Fibroblast of mammary gland (primary cell): ENCODE data around the gene LYRM1.
A peak's percentile ranks its signal among the peaks of the same experiment; 100 is the strongest.

ENCODE experiments used
- DNase-seq: peaks from one replicate; pipeline ENCODE4 v3.0.0-alpha.2; 2010; ENCODE audit warnings: low read depth
- H3K4me3 ChIP-seq: 2 replicates; pipeline ENCODE4 v1.5.1; 2011; ENCODE audit warnings: low read depth, mild to moderate bottlenecking, low read length, moderate library complexity; ENCODE audit not compliant: control insufficient read depth
- TF ChIP-seq, protein P1 (sequence below): conservative IDR thresholded peaks from 2 replicates; pipeline ENCODE4 v1.5.1; 2011; ENCODE audit warnings: low read depth, low read length, inconsistent platforms; ENCODE audit not compliant: control insufficient read depth, insufficient read depth

The LYRM1 gene

DNA sequence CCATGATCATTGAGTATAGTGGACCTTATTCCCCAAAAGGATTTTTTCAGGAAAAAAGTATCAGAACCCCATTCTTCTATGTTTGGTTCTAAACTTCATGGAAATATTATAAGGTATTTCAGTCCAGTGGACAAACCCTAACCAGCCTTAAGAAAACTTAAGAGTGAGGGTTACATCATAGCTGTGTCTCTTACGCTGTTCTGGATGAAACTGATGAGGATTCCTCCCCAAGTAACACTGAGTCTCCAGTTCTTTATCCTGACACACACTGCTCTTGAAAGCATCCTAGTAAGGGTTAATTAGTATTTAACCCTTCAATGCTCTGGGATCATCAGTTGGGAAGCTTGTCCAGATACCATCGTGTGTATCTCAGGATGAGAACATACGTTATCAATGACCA, 5.0 kb downstream of the LYRM1 start:
- H3K4me3 ChIP-seq: no peak overlapping the region
- peak; percentile 55 for DNase-seq
- TF ChIP-seq, protein P1, sequence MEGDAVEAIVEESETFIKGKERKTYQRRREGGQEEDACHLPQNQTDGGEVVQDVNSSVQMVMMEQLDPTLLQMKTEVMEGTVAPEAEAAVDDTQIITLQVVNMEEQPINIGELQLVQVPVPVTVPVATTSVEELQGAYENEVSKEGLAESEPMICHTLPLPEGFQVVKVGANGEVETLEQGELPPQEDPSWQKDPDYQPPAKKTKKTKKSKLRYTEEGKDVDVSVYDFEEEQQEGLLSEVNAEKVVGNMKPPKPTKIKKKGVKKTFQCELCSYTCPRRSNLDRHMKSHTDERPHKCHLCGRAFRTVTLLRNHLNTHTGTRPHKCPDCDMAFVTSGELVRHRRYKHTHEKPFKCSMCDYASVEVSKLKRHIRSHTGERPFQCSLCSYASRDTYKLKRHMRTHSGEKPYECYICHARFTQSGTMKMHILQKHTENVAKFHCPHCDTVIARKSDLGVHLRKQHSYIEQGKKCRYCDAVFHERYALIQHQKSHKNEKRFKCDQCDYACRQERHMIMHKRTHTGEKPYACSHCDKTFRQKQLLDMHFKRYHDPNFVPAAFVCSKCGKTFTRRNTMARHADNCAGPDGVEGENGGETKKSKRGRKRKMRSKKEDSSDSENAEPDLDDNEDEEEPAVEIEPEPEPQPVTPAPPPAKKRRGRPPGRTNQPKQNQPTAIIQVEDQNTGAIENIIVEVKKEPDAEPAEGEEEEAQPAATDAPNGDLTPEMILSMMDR: no peak

DNA sequence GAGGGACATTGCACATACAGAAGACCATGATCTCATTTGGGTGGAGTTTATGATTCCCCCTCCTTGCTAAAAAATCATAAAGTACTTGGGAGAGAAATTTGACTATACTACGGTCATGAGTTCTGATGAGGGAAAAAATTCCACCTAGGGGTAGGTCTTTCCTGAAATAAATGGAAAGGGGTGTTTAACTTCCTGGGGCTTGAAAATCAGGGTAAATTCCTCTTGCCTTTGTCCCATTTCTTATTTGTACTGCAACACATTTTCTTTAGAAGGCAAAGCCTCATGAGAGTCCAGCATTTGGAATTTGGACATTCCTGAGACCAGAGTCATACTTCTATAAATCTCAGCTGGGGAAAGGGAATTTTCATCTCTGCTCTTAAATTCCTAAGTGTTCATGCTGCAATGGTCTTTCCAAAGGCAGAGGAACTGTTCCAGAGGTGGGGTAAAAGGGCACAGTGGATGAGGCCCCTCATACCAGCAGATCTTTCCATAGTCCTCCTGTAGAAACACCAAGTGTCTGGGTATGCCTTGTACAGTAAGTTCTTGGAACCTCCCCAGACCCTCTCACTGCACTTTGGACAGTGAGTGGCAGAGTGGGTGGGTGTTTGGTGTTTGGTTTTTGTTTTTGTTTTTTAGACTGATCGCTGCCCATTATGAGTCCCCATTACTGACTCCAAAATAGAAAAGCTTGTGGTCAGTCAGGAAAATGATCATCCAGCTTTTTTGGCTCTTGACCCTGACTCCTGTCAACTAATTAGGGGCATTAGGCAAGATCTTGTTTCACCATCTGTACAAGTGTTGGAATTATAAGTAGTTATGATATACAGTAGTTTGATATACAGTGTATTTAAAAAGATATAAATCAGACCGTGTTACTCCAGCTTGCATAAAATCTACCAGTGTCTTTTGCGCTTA, 6.0 kb downstream of the LYRM1 start:
- DNase-seq: peak; percentile 93
- TF ChIP-seq, protein P1: no peak

DNA sequence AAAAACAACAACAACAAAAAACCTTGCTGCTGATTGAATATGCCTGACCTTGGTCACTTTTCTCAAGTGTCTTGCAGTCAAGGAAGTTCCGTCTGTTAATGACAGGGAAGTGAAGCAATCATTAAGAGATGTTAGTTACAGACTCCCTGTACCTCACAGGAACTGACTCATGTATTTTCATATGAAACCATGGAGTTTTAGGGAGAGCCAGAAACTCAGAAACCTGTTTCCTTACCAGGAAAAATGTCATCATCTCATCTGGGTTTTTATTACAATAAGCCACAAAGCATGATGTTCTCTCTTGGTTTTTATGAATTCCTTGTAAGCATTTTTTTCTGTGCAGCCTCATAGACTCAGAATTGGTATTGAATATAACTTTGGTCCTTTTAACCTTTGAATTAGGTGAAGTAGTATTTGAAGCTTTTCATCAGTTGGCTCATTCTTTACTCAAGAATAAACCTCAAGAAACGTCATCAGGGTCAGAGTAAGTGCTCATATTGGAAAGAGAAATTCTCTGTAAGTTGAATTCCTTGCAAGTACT, 10.3 kb downstream of the LYRM1 start:
- no peak overlapping the region for H3K4me3 ChIP-seq
- TF ChIP-seq, protein P1: no peak
- DNase-seq: peak; percentile 95

More for the DNA sequence above, 6.0 kb downstream of the LYRM1 start:
- H3K4me3 ChIP-seq: no peak overlapping the region

DNA sequence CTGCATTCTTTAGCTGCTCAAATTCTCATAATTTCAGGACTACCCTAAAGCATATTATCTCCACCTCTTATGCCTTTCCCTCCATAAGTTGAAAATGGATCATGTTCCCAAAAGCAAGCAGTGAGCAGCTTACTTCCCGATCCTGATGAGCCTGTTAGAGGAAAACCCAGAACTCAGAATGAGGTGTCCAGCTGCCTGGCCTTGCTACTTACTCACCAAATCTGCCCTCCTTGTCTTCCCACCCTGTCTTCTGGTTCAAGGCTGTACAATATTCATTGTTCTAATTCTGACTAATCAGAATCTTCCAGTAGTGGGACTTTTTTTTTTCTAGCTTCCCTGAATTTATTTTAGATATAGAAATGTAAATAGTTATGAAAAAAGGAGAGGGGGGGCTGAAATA, 10.8 kb downstream of the LYRM1 start:
- TF ChIP-seq, protein P1: no peak
- peak; percentile 87 for DNase-seq
- no peak overlapping the region for H3K4me3 ChIP-seq

DNA sequence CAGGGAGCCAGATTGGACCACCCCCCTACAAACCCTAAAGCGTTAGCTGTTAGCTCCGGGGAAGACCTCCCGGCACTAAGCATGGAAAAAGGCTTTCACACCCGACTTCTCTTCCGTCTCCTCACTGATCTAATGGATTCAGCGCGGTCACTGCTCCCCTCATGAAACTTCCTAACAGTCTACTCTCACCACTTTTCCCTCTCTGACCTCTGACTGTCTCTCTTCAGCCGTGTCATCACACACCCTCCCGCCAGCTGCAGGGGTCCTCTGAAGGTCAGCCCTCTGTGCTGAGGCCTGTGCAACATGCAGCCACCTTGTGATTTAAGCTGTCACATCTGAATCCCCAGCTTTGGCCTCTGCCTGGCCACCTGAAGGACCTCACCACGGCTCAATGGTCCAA, 15.7 kb downstream of the LYRM1 start:
- no peak for DNase-seq
- TF ChIP-seq, protein P1: no peak
- no peak overlapping the region for H3K4me3 ChIP-seq

DNA sequence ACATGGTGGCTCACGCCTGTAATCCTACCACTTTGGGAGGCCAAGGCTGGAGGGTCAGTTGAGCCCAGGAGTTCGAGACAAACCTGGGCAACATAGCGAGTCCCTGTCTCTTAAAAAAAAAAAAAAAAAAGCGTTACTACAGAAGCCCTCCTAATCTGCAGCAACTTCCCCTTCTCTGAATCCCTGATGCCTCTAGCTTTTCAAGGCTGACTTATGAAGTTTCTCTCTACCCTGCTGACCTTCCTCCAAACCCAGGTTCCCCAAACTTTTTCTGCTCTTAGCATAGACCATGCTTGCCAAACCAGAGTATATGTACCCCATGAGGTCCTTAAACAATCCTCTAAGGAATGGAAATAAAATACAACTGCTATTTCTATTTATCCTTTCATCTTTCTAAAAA, 16.4 kb downstream of the LYRM1 start:
- H3K4me3 ChIP-seq: no peak overlapping the region
- no peak for DNase-seq
- TF ChIP-seq, protein P1: no peak
